Right lung (tissue), 5 donors: ENCODE data around the gene CHRNB2. TPM values are rescaled to one million over a fixed set of nuclear protein-coding genes. Genes with fewer than 3 reads are reported as not detected.

Experiments used
- polyA plus RNA-seq, 5 donors: library from polyadenylated mRNA; unstranded; fragments of 120-200 nt; gene quantifications; one replicate each; pipeline versions ENCODE4 v1.2.1 to v1.2.3, GENCODE V29; 2013; ENCODE audit warnings: inconsistent platforms in 1 of 5, low replicate concordance in 1 of 5; ENCODE audit not compliant: insufficient read length in 5 of 5, insufficient read depth in 1 of 5

CHRNB2 gene
- polyA plus RNA-seq, 5 donors: 0.41 to 0.68 (median 0.60) TPM

Other genes with a start within 250 kb of the CHRNB2 start
- gene AQP10, start 246.7 kb upstream of the CHRNB2 start, polyA plus RNA-seq: under 1 TPM; 0.14 to 0.40 (median 0.21) TPM
- gene ATP8B2, start 242.3 kb upstream of the CHRNB2 start, polyA plus RNA-seq: 10 to 100 TPM; 28.3 to 38.3 (median 35.3) TPM
- gene IL6R, start 162.4 kb upstream of the CHRNB2 start, polyA plus RNA-seq: 1 to 10 TPM; 3.9 to 5.7 (median 5.2) TPM
- gene TDRD10, start 65.6 kb upstream of the CHRNB2 start, polyA plus RNA-seq: 1 to 10 TPM; 1.9 to 4.5 (median 3.1) TPM
- 10 to 100 TPM; 16.9 to 20.7 (median 18.3) TPM for gene SHE, start 65.4 kb upstream of the CHRNB2 start, polyA plus RNA-seq
- gene UBE2Q1, start 9.1 kb upstream of the CHRNB2 start, polyA plus RNA-seq: 100 to 1,000 TPM in 4 of 5 donors, 10 to 100 TPM in 1; 90.2 to 111 (median 107) TPM
- 100 to 1,000 TPM; 123 to 154 (median 139) TPM for gene ADAR, start 40.4 kb downstream of the CHRNB2 start, polyA plus RNA-seq